GM19043 (cell line): Measurements from ENCODE around the gene ZNF473.

Source experiments
- ATAC-seq: cut with Tn5 transposase; IDR thresholded peaks from one replicate; pipeline ENCODE4 v1.9.1; 2021; ENCODE audit warnings: low read depth; ENCODE audit not compliant: unreplicated experiment

ZNF473 gene

GRCh38 chr19:50025794-50026549, at the start of gene ZNF473:
TSS of gene ZNF473 (plus strand) at chr19:50026005. CDS start at chr19:50031083, 5,078 bp downstream.
- peak; percentile 61 for ATAC-seq

DNA sequence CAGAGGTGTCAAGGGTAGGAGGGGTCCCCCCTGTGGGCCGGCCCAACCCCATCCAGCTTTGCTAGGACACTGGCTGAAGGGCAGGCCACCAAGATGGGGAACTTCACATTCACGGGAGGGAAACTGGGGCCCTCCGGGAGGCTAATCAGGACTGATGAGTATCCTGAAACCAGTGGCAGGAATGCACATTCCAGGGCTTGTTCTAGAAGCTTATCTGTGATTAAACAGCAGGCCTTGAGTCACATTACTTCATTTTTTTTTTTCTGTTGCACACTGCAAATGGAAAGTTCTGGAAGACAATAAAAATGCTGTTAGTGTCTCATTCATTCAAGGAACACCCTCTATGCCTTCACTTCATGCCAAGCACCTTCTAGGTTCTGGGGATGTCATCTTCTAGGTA, 49.3 kb upstream of the ZNF473 start:
- no peak for ATAC-seq

DNA sequence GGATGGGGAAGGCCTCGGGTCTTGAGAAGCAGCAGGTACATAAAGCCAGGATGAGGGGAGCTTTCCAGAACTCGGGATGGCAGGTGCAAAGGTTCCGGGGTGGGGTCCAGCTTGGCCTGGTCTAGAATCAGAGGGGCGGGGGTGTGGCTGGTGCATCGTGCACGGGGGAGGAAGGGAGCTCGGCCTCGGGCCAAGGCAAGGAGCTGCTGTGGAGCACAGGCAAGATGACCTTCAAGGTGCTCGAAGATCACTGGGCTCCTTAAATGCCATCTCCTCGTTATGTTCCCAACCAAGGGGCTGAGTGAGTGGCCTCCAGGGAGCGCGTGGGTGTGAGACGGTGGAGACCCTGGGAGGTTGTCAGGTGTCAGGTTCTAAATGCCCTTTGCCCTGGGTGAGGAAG, 48.7 kb upstream of the ZNF473 start:
- ATAC-seq = no peak

DNA sequence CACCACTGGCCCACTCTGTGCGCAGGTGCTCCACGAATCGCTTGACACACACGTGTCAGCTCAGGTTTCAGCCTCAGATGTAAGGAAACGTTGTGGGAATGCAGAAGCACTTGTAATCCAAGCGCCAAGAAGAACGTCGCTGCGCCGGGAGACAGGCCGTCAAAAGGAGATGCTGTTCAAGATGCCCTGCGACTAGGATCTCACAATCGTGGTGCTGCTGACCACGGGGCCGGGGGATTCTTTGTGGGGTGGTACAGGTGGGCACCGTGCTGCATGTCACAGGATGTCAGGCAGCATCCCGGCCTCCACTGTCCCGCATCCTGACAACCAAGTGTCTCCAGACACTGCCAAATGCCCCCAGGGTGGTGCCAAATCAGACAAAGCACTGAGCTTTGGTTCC, 47.9 kb upstream of the ZNF473 start:
- ATAC-seq = no peak

DNA sequence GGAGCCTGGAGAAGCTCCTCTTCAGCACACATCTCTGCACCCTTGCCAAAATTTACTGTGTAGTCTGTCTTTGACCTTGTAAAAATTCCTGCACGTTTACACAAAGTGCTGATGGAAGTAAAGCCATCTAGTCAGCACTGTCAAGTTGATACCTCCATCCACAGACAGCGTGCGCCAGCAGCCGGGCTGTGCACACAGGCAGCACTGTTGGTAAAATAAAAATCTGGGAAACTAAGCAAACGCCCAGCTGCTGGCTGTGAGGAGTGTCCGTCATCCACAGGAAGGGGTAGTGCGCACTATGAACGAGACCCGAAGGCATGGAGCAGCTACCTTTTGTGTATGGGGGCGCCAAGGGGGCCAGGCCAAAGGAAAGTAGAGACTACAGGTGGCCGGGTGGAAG, 47.5 kb upstream of the ZNF473 start:
- ATAC-seq = no peak

GRCh38 chr19:49981603-49982593, 43.9 kb upstream of the ZNF473 start:
- no peak for ATAC-seq

- no peak for ATAC-seq
Observed at GRCh38 chr19:49983645-49984229, 42.1 kb upstream of the ZNF473 start.

GRCh38 chr19:49984491-49984890, 41.3 kb upstream of the ZNF473 start:
- ATAC-seq = no peak

GRCh38 chr19:49985871-49986270, 39.9 kb upstream of the ZNF473 start:
- no peak for ATAC-seq

GRCh38 chr19:49986354-49986753, 39.5 kb upstream of the ZNF473 start:
- no peak for ATAC-seq

GRCh38 chr19:49987159-49987698, 38.6 kb upstream of the ZNF473 start:
- no peak for ATAC-seq

DNA sequence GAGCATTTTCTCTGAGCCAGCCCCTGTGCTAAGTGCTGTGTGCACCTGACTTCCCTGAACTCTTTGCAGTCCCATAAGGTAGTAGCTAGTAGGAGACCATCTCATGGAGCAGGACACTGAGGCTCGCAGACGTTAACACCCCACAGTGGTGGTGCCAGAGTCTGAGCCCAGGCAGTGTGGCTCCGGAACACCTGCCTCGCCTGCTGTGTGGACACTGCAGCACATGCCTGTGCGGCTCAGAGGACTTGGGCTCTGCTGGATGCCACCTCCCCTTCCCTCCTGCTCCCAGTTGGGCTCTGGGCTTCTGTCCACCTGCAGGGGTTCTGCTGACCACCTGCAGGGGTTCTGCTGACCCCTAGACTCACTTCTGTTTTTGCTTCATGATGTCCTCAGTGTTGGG, 37.8 kb upstream of the ZNF473 start:
- ATAC-seq = no peak

DNA sequence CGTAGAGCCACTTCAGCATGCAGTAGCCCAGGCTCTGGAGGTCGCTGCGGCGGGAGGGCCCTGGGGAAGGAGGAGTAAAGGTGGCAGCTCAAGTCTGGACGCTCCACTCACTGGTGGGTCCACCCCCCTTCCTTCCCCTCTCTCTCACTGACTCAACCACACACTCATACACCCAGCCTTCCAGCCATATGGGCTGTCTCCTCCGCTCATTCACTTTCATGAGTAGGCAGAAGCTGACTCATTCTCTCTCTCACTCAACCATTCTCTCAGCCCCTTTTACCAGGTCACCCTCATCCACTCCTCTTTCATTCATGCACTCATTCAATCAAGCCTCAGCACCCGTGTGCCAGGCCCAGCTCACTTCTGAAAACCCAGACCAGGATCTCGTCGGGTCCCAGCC, 37.4 kb upstream of the ZNF473 start:
- no peak for ATAC-seq

DNA sequence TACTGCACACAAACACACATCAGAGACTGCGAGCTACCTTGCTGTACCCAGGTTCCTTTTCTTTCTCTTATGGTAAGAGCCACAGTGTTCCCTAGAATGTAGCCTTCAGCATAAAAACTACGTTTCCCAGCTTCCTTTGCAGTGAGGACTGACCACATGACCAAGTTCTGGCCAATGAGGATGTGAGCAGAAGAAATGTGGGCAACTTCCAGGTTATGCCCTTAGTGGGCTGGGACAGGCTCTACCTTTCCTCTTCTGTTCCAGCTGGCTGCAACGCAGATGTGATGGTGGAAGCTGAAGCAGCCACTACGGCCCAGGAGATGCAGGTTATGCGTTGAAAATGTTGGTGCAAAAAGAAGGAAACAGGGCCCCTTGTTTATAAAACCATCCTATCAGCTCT, 28.1 kb upstream of the ZNF473 start:
- no peak for ATAC-seq

DNA sequence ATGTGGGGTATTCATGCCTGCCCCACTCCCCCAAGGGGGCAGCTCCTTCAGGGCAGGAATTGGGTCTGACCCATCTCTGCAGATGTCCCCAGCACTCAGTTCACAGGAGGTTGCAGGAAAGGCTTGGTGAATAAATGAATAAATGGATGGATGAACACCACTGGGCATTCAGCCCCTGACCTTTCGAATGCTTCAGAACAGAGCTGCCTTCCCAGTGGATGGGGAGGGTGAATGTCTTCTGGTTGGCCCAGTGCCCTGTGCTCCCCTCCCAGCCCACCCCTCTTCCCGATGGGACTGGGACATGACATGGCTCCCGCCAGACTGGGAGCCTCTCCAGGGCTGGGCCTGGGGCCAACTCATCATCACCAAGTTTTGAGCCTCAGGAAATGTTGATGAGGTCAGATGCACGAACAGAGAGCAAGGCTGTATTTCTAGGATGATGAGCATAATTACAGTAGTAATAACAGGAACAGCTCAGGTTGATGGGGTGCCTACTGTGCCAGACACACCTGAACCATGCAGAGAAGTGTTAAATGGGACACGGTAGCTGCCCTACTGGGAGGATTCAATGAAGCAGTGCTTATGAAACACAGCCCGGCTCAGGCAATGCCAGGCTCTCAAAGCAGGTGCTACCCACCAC, 26.3 kb upstream of the ZNF473 start:
- ATAC-seq = no peak

GRCh38 chr19:50000038-50000840, 25.6 kb upstream of the ZNF473 start:
- no peak for ATAC-seq

- no peak for ATAC-seq
Observed at GRCh38 chr19:50000841-50001557, 24.8 kb upstream of the ZNF473 start.

DNA sequence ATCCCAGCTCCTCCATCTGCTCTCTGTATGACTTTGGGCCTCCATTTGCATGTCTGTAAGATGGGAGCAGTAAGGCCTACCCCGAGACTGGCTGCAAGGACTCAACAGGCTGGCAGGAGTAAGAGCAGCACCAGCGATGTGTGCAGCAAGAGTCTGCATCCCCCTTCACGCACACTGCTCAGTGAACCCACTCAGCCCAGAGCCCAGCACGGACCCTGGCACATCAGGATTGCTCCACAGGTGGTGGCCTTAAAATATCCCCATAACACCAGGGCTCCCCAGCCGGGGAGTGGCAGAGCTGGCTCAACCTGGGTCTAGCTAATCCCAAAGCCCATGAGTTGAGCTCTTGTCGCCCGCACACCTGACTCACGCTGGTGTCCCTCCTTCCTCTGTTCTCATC, 24.0 kb upstream of the ZNF473 start:
- no peak for ATAC-seq

GRCh38 chr19:50002386-50002960, 23.3 kb upstream of the ZNF473 start:
- no peak for ATAC-seq
